Activated CD4-positive, alpha-beta T cell treated with anti-CD3 and anti-CD28 coated beads, Interleukin-2, amount 50 U/mL, for 1 hour (primary cell): ENCODE data around the gene VRK1.
"Not testable (repeated sequence)": the region's sequence is repeated elsewhere in the genome, so short reads cannot be mapped to it uniquely, and the experiment has no call there.

Source experiments
- DNase-seq: peaks from one replicate; pipeline ENCODE4 v3.0.0-alpha.2; 2020

Gene VRK1

DNA sequence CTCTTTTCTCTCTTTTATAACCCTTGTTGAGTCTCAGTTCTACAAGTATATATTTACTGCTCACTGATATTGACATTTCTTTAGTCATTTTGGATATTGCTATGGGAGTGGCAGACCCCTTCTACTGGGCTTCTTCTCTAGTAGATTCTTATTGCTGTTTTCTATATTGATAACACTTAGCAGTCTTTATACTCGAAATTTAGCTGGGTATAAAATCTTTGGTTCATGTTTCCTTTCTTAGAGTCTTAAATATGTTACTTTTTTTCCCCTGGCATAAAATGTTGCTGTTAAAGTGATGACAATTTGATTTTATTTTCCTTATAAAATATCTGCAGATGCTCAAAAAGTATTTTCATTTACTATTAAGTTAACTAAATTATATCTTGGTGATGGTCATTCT is 32.6 kb downstream of the VRK1 start:
- DNase-seq: no peak

DNA sequence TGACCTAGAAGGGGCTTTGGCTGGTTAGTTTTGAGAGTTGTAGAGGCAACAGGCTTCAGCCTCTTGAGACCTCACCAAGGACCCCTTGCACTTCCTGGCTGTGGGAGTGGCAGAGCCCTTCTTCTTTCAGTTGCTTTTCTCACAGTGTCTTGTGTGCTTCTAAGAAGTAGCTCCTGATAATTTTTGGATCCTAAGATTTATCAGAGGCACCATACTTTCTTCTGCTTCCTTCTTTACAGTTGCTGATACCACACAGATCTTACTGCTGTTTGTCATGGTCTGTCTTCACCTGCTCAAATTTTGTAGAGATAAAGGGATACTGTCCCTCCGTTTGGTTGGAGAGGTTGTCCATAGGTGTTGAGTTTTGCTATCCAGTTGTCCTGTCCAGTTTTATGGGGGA is 33.8 kb downstream of the VRK1 start:
- DNase-seq: no peak

DNA sequence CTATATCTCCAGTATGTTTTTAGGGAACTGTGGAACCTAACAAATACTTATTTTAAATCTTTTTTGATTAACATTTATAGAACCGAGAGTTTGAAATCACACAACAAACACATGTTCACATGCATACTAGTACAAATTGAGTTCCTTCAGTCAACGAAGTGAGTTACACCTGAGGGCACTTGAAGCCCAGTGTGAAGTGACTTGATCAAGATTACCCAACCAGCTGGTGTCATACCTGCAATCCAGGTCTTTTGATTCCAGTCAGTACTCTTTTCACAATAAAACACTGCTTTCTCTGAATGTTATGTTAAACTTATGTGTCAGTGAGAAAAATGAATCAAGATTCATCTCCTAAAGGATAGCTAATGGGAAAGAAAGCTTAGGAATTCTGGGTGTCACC is 35.2 kb downstream of the VRK1 start:
- no peak for DNase-seq

DNA sequence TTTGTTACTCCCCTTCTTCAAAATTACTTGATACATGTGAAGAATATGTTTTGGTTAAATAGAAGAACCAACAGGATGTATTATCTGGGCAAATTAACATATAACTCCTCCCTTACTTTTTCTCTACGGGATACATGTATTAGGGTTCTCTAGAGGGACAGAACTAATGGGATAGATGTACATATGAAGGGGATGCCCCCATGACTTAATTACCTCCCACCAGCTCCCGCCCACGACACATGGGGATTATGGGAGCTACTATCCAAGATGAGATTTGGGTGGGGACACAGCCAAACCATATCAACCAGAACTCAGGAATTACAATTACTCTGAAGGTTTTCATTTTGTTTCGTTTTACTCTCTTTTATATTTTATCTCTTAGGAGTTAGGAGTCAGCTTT is 41.3 kb downstream of the VRK1 start:
- DNase-seq: no peak

DNA sequence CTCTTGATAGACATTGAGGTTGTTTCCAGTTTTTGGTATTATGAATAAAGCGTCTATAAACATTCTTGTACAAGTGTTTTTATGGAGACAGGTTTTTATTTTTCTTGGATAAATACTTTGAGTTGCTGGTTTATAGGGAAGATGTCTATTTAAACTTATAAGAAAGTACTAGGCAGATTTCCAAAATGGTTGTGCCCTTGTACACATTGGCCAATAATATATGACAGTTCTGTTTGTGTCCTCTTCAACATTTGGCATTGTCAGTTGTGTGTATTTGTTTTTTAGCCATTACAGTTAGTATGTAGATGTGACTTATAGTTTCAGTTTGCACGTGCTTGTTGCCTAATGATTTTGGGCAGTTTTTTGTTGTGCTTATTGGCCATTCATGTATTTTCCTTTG is 42.1 kb downstream of the VRK1 start:
- no peak for DNase-seq

DNA sequence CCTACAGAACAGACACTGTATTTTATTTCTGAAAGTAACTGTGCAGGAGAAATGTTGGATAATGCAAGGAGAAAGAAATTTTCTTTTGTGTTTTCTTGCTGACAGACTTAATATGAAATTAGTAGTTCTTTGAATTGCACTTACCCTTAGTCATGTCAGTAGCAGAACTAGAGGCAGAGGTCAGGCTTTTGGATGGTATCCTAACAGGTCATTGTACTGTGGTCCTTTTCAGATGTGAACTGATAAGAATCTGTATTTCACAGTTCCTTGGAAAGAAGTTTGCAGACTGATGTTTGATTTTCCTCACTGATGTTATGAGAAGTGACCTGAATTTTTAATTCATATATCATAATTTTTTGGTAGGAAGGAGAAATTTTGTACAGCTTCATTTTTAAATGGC is 46.0 kb downstream of the VRK1 start:
- no peak for DNase-seq

DNA sequence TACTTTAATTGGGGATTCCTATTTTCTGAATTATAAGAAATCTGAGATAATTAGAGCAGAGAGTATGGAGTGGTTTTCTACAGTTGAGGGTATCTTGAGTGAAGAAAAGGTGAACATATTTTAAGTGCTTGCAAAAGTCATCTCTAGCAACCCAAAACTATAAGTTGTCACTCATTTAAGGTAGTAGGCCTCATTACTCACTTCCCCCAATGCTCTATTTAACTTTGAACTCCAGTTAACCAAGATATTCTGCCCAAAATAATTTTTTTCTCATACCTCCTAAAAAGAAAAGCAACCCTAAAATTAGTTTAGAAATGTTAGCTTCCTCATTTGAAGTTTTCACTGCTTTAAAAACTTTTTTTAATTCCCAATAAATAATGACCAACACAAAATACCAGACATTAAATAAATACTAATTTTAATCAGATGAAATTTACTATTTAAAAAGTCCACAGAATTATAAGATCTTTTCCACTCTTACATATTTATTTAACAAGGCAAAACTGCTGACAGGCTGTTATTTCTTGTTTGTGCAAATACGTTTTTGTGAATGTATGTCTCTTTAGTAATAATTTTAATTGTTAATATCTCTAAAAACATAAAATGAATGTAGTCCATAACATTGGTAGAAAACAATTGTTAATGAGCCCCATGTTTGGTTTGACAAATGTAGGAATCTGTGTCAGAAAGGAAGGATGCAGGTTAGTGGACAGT is 47.8 kb downstream of the VRK1 start:
- no peak for DNase-seq

DNA sequence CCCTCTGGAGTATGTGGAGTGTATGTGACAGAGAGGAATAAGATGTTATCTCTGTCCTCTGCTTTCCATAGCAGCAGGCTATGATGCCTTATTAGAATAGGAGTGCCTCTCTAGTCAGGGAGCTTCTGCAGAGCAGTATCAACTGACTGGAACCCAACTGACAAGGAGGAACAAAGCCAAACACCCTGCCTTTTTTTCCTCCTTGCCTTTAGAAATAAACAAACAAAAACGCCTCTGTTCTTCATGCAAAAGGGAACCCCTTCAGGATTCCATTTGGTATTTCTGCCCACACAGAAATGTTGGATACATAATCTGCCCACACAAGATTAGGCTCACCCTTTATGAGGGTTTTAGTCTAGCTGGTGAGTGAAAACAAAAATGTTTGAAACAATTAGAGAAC is 50.3 kb downstream of the VRK1 start:
- DNase-seq: no peak

DNA sequence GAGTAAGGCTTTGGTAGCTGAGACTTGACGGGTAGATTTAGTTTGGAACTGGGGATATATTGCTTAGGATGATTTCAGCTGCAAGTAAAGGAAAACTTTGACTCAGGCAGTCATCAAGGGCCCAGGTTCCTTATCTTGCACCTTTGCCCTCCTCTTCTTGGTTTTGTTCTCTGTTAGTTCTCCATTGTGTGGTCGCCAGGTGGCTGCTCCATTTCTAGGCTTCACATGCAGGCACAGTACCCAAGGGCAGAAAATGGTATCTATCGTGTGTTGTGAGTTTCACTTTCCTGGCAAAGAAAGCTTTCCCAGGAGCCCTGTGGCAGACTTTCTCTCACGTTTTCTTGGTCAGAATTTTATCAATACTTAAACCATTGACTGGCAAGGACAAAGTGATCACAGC is 50.8 kb downstream of the VRK1 start:
- no peak for DNase-seq

DNA sequence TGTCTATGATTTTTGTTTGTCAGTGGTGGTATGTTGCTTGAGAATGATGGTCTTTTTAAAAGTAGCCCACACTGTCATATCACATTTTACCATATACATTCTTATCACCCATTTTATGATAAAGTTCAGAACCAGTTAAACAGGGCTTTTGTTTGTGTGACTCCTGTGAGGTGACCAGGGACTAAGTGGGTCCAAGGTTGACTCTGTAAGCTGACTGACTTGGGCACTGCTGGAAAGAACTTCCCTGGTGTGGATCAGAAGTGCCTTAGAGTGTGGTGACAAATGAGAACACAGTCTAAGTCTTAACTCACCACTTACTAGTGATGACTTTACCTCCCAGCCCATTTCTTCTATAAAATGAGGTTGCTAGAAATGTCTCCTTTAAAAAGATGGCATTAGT is 52.6 kb downstream of the VRK1 start:
- DNase-seq: no peak

DNA sequence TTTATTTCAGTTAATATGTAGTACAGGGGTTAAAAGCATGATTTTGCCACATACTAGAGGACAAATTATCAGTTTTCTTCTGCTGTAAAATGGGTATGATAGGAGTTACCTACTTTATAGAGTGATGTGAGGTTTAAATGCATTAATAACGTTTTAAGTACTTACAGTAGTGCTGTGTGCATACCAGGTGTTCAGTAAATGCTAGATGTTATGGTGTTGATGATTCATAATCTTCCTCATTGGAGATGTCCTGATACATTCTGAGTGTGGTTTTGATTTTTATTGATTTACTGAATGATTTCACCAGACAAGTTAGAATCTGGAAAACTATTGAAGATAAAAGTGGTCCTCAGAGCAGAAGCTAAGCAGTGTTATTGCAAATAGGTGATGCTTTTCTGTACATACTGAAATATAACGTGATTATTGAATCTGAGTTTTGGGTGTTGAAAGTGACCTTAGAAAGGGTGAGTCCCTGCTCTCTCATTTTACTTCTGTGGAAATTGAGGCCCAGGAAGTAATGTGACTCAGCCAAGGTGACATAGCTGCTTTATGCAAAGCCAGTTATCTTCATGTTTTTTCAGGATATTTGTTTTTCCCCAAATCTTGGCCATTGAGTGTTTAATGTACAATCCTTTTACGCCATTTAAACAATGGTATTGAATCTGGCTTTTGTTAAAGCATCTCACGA is 54.7 kb downstream of the VRK1 start:
- DNase-seq: no peak

DNA sequence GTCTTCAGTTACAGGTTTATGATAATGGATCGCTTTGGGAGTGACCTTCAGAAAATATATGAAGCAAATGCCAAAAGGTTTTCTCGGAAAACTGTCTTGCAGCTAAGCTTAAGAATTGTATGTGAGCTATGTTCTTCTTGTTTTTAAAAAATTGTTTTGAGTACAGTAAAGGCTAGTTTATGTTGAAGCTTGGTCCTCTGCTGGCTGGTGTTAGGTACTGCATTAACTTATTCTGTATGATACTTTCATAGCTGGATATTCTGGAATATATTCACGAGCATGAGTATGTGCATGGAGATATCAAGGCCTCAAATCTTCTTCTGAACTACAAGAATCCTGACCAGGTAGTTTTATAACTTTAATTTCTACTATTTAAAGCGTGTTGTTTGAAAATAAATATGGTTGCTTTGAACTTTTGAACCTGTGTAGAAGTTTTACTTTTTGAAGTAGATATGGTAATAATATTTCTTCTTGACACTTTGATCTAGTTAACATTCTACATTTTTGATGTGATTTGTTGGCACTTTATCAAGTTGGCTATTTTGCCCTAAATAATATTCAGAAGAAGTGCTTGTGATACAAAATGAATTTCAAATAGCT is 55.7 kb downstream of the VRK1 start:
- DNase-seq: no peak

DNA sequence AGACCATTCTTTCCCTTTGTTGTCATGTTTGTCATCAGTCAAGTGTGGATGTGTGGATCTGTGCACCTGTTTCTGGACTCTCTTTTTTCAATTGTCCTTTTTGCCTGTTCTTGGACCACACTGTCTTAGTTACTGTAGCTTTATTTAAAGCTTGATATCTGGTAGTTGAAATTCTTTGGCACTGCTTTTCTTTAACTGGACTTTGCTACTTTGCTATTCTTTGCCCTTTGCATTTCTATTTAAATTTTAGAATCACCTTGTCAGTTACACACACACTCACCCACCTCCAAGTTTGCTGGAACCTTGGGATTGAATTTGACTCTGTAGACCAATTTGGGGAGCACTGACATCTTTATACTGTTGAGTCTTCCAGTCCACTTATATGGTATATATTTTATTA is 61.5 kb downstream of the VRK1 start:
- DNase-seq: no peak

DNA sequence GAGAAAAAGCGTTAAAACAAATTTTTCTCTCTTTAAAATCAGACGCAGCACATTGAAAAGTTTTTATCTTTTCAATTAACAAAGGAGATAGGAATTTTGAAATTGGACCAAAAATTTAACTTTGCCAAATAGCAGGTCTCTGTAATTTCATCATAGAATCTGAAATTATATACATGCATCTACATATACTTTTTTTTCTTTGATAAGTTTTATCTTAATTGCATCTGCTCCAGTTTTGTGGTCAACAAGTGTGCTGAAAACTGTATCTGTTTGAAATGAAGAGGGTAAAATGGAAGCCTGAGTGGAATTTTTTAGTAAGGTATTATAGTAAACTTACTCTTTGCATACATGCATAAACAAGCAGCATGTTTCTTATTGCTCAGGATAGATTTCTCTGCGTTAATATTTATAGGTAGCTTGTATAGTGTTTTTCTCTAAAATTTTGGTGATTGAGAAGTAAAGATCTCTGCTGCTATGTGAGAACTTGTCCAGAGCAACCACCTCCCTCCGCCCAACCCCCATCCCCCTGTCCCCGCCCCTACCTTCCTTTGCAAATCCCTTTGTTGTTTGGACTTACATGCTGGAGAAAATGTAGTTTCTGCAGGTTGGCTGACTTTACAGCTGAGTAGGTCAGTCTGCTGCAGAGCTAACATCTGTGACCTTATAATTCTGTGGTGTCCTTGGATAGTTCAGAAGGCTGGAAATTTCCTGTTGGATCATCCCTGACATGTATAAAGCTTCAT is 64.6 kb downstream of the VRK1 start:
- DNase-seq: no peak

DNA sequence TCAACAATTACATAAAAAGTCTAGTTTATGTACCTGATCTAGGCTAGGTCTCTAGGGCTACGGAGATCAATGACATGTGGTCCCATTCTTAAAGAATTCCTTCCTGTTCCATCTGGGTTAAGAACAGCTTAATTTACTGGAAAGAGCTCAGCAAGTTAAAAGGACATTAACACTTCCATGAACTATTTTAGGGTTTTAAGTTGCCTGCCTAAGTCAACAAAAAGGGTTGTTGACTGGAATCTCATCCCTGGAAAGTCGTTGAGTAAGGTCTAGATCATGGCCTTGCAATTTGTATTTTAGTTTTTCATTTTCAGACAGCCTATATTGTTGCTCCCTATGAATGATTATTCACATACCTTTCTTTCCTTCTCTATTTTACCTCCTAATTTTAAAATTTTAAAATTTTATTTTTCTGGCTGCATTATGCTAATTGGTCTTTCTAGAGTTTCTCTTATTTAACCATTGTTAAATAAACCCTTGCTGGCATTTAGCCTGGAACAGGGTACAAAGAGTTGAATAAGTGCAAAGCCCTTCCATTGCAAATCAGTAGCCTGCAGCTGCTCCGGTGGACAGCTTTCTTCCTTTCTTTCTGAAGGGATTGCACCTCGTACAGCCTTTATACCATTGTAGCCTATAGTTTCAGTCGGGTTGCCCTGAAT is 66.3 kb downstream of the VRK1 start:
- no peak for DNase-seq

DNA sequence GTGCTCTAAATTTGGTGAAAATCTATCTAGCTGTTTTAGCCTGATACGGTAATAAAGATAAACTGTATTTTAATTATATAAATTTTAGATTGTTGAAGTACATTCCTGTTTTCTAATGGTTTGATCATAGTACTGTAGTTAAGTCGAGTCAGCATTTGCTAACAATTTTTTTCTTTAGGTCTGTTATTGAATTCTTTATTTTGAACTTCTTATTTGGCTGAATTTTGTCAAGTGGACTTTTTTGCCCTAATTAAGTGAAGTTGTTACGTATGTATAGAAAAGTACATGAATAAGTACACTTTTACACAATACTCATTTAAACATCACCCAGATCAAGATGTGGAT is 66.8 kb downstream of the VRK1 start:
- DNase-seq: no peak

DNA sequence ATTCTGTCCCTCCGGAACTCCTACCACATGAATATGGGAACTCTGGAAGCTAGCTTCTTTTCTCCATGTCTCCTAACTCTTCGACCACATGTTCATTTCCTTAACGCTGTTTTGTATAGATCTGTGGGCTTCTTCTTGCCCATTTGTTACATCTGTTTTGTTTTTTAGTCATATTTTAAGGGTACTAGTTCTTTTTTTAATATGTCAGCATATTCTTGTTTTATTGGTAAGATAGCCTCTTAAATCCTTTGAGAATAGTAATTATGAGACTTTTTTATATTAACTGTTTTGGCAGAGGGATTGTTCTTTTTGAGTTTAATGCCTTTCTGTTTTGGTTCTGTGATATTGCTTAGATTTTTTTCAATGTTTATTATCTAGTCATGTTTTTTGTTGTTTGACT is 70.5 kb downstream of the VRK1 start:
- no peak for DNase-seq

DNA sequence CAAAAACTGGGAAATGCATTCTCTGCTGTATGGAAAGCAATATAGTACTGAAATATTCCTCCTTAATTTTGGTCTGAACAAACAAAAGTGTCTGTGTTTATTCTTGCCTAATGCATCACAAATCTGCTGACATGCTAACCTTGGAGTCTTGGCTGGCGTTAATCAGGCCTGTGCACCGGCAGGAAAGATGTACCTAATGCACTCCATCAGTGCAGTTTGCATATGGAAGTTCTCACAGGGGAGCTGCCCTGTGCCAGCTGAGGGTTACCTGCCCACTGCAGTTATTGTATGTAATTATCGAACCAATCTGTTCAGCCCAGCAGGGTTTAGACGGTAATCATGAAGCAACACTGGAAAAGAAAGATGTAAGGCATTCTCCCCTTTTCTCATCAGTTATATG is 76.9 kb downstream of the VRK1 start:
- DNase-seq: no peak

DNA sequence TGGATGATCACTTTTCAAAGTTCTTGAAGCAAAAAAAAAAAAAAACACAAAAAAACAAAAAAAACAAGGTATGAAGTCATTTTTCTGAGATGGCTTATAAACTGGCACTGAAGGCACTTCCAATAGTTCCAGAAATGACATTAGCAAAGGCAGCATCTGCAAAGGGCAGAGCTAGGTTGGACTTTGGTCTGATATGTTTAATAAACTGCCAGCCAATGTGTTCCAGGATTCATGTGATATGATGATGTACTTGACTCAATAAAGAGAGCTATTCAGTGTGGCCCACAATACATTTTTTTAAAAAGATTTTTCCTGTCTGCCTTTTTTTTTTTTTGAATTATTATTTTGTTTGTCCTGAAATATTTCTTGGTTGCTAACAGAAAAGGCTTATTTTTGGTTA is 79.6 kb downstream of the VRK1 start:
- no peak for DNase-seq

DNA sequence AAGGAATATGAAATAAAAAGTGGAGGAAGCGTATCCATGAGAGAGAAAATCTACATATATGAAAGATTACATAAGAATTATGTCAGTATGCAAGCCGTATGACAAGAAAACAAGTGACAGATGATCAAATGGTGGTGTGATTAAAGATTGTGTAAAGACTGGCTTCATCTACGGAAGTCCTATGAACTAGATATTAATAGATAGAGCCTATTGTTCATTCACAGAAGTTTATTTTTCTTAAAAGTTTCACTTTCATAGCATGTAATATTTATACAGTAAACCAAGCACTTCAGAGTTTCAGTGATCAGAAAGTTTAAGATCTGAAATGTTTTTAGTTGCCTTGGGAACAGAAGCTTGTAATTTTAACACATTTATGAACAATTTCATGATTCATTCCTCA is 84.5 kb downstream of the VRK1 start:
- no peak for DNase-seq

DNA sequence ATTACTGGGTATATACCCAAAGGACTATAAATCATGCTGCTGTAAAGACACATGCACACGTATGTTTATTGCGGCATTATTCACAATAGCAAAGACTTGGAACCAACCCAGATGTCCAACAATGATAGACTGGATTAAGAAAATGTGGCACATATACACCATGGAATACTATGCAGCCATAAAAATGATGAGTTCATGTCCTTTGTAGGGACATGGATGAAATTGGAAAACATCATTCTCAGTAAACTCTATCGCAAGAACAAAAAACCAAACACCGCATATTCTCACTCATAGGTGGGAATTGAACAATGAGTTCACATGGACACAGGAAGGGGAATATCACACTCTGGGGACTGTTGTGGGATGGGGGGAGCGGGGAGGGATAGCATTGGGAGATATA is 86.8 kb downstream of the VRK1 start:
- DNase-seq: not testable (repeated sequence)

DNA sequence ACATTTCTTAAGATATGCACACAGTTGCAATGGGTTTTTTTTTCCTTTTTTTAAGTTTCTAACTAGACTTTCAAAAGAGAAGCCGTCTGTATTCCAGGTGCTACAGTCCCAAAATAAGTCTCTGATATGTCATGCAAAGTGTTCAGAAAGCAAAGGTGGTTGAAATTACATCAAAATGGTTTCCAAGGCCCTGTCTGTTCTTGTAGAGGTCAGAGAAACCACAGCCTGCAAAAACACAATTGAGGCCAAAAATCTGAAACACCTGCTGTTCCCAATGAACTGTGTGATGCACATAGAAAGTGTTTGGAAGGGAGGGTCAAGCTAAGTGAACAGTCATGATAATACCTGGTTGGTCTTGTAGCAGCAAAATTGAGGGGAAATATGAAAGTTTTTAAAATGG is 91.0 kb downstream of the VRK1 start:
- no peak for DNase-seq

DNA sequence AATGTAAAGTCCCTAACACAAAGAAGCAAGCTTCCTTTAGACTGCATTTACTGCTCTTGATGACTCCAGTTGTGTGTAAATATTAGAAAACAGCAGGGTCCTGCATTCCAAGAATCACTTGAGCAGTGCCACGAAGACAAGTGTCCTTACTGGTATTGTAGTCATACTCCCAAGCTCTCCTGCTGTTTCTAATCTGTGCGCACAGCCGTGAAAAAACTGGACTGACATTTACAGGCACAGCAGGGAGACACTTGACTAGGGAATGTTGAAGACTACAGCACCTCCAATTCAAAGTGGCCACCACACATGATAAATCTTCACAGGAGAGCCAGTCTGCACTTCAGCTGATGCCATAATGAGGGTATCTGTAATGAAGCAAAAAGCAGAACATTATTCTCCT is 91.4 kb downstream of the VRK1 start:
- DNase-seq: no peak

DNA sequence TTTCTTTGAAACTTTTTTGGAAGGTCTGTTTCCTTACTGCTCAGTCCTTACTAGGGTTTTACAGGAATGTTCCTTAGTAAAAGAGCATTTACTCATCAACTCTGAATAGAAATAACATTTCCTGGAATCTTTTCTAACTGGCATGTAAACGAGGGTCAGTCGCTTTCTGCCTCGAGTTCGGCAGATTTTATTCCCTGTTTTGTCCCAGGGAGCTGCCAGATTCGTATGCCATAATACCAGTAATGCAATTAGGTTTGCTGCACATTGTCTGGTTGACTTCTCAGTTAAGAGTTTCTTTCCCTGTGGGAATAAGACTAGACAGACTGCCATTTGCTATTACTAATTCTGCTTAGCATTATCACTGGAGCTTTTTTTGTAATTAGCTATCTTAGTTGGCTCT is 91.9 kb downstream of the VRK1 start:
- no peak for DNase-seq
